HG03571 (cell line): Measurements from ENCODE around the gene RET.
"Not testable (repeated sequence)": the region's sequence is repeated elsewhere in the genome, so short reads cannot be mapped to it uniquely, and the experiment has no call there.

Experiments used
- ATAC-seq: cut with Tn5 transposase; IDR thresholded peaks from one replicate; pipeline ENCODE4 v1.9.1; 2021; ENCODE audit not compliant: unreplicated experiment

The RET gene

DNA sequence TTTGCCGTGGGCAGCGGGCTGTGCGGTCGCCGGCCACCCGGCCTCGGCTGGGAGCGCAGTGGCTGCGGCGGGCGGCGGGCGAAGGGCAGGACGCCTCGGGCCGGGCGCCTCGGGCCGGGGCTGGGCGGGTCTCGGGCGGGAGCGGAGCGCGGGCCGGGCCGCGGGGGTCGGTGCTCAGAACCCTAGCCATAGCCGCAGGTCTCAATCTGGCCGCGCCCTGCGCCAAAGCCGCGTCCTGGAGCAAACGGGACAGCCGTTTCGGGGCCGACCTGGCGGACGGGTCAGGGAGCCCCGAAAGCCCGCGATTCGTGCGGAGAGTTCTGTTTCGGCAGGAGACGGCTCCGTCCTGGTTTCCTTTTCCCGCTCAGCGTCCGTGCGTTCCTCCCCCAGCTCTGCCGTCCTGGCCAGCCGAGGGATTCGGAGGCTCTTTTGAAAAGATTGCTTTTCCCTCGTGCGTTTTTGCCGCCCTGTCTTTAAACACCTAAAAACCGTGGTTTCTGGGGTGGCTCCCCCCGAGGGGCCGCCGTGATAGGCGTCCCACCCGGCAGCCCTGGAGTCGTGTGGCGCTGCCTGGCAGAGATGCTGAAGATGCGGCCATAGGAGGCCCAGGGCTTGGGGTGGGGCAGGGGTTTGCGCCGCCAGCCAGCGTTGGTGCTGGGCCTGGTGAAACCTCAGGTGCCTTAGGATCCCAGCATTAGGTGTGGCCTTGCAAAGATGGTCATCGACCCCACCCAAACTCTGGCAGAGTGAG is 727 bp downstream of the RET start:
- ATAC-seq = no peak

DNA sequence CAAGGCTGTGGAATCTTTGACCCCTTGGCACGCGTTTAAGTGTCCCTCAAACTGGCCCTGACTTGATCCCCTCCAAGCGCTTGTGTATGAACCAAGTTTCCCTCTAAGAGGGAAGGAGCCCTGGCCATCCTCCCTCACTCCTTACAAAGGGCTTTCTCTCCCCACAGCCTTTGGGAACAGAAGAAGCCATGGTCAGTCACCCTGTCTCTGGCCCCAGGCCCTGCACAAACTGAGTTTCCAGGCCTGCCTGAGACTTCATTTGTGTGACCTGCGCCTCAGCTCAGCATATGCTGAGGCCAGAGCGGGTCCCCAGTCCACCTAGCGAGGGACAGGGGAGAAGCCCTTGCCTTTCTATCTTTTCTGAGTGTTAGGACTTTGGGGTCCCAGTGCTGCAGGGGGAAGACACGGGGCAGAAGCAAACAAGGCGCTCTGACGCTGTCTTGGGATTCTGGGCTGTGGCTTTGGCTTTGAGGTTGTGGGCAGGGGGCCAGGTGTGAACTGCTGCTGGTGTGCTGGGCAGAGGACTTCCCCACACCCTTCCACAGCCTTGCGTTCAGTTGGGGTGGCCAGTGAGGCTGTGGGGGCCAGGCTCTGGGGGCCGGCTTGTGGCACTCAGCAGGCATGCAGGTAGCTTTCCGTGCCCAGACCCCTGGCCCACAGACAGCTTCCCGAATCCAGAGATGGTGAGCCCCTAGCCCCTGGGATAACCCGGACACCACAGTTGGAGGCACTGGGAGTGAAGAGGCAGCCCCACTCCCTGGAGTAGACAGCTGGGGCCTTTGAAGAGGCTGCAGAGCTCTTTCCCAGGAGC is 1.5 kb downstream of the RET start:
- no peak for ATAC-seq

DNA sequence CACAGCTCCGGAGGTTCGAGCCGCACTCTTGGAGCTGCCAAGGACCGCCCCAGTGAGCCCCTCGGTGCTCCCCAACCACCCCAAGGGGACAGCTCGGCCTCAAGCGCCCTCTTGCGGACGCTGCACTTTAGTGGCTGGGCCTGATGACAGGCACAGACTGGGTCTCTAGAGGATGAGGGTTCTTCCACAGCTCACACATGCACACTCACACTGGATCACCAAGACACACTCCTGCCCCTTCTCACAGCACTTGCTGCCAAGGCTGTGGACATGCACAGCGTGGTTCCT is 2.1 kb downstream of the RET start:
- no peak for ATAC-seq

DNA sequence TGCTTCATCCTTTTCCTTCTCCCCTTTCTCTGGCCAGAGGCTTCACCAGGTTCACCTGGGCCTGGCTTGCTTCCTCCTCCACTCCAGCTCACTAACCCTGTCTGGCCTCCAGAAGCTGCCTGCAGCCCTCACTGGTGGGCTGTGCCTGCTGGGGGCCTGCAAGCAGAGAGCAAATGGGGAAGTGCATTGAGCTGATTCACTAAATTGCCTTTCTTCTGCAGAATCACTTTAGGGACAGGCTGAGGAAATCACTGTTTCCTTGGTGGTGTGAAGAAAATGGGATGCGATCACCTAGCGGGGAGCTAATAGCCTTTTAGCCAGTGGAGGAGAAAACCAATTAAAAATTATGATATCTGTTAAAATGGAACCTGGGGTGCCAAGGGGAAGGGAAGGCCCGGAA is 3.0 kb downstream of the RET start:
- no peak for ATAC-seq

DNA sequence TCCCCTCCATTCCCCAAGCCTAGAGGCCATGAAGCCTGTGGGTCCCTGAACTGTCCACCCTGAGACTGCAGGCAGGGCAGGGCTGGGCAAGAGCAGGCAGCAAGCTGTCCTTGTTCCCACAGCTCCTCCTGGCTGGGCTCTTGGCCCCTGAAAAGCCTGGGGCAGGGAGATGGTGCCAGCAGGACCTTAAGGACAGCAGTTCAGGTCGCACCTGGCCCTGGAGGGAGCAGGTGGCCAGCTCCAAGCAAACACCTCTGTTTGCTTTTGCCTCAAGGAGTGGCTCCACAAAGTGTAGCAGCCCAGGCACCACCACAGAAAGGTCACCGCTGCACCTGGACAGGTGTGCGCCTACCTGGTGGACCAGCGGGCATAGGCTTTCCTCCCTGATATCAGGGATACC is 5.2 kb downstream of the RET start:
- no peak for ATAC-seq

DNA sequence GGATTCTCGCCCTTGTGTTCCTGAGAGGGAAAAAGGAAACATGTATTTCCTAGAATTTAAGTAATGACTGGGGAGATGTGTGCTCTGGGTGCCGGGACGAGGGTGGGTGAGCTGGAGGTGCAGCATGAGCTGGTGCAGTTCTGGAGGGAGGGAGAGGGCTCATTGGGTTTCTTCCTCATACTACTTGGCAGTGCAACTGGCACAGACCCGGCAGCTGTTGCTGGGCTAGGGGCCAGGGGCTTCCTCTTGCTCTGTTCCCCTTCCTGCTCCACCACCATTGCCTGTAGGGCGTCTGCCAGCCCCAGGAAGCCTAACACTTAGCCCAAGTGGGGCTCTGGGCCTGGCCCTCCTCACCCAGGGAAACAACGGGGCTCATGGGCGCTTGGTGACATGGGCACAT is 5.9 kb downstream of the RET start:
- ATAC-seq = no peak

DNA sequence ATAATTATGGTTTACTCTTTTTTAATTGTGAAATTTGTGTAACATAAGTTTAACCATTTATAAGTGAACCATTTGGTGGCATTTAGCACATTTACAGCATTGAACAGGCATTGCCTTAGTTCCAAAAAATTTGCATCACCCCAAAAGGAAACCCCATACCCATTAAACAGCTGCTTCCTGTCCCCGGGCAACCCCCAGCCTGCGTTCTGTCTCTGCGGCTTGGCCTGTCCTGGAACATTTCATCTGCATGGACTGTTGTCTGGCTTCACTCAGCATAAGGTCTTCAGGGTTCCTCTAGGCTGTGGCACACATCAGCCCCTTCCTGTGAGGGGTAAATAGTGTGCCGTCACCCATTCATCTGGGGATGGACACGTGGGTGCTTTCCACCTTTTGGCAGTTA is 6.9 kb downstream of the RET start:
- ATAC-seq = no peak

DNA sequence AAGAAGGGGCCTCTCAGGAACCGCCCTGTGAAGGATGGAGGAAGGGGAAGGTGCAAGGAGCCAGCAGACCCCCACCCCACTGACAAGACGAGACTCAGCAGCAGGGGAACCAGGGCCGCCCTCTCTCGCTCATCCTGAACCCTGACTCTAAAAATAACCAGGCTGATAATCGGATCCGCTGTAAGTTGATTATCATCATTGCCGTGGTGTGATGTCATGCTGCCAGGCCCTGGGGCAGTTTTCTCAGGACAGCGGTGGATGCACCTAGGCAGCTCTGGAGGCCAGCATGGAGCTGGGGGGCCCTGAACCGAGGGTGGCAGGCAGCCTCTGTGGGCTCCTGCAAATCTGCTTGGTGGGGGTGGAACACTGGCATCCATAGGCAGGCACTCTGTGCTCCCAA is 7.9 kb downstream of the RET start:
- ATAC-seq = no peak

DNA sequence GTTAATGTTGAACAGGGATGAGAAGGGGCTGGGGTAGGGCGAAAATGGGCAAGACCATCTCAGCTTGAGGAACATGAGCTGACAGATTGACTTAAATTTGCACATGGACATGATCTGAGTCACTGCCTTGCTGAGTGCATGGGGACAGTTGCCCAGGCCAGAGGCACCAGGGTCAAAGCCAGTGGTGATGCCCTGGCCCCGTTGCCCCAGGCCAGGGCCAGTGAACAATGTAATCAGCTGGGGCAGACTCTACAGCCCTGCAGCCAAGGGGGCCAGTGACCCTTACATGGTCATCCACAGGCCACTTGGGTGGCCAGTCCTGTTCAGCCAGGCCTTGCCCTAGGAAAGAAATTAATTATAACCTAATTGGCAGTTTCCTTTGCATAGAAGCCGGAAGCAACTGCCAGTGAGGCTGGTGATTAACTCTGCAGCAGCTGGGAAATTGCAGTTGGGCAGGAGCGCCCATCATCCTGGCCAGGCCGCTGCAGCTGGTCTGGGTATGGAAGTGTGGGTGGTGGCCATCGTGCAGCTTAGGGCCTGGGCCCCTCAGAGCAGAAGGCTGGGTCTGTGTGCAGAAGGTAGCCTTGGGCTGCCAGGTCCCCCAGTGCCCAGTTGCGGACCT is 9.6 kb downstream of the RET start:
- no peak for ATAC-seq

DNA sequence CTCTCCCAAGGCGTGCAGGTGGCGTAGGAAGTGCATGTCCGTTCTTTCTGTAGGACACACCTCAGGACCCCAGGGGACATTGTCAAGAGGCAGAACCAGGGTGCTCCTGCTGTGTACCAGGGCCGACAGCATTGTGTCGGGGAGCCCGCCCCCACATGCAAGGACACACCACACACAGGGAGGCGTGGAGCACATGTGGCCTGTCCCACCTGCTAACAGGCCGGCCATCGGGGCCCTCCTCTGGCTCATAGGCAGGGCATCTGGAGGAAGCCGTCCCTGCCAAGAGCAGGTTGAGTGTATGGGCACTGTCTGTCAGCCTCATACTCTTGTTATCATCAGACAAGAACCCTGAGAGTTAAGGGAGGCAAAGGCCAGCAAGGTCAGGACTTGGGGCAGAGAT is 12.7 kb downstream of the RET start:
- ATAC-seq = no peak

DNA sequence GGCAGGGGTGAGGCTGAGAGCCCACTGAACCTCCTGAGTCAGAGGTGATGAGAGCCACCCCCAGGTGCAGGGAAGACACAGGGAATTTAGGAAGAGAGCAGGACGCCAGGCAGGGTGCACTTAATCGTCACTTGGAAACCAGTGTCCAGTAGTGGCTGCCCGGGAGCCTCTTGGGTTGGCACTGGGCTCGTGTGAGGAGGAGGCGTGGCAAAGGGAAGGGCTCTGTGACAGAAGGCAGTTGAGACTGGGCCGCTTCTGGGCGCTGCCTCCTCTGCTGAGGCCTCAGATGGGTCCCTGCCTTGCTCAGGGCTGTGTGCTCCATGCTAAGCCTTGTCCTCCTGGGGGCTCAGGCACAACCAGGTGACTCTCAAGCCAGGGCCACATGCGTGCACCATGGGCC is 13.3 kb downstream of the RET start:
- ATAC-seq = no peak

DNA sequence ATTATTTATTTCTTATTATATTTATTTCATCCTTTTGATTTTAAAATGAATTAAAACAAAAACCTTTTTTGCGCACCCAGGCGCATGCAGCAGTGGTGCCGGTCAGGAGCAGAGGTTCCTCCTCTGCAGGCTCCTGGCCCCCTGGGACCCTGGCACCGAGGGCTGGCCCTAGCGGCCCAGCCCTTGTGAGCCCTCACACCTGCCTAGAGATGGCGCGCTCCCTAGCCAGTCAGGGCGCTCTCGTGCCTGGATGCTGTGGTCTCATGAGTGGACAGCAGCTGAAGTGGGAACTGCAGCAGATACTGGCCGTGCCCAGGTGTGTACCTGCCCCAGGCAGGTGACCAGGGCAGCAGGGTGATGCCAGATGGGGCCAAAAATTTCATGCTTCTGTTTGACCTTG is 13.8 kb downstream of the RET start:
- ATAC-seq = no peak

DNA sequence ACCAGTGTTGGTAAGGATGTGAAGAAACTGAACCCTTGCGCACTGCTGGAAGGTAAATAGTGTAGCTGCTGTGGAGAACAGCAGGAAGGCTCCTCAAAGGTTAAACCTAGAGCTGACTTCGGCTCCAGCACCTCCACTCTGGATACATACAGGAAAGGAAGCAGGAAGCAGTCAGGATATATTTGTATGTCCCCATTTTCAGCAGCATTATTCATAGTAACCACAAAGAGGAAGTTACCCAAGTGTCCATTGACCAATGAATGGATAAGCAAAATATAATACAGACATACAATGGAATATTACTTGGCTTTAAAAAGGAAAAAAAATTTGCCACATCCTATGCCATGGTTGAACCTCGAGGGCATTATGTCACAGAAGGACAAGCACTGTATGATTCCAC is 15.0 kb downstream of the RET start:
- no peak for ATAC-seq

DNA sequence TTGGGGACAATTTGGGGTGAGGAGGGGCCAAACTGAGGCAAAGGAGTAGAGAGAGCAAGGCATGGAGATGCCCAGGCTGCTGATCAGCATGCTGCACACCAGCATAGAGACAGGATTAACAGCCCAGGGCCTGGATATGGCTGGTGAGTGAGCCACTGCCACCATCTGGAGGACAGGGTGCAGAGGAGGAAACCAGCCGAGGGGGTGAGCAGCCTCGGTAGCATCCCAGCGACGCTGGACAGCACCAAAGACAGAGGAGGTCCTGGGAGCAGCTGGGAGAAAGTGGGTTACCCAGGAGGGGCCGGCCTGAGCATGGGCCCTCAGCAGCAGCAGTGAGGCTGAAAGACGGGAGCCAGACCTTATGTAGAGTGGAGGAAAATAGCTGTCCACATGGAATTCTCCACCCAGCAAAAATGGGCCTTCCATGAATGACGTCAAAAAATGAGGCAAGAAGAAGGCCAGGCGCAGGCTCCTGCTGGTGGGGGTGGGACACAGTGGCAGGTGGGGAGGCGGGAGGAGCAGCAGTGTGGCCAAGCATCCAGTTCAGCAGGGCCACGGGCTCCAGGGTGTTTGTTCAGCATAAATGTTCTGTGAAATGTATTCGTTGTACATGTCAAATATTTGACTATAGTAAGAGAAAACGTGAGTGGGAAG is 16.7 kb downstream of the RET start:
- ATAC-seq = no peak

DNA sequence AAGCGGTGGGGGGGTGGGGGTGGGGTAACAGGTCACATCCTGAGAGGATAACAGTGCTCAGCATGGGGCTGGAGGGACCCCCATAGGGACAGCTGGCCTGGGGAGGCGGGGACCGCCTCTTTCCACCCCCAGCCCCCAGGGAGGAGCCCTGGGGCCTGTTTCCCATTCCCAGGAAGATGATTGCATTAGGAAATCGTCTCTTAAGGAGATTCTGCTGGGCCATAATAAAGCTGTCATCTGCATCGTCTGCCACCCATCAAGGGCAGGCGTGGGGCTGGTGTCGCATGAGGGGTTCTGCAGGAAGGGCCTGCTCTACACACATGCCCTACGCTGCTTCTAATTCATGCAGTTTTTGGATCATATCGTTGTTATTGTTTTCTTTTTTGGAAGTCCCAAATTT is 17.2 kb downstream of the RET start:
- ATAC-seq = no peak

DNA sequence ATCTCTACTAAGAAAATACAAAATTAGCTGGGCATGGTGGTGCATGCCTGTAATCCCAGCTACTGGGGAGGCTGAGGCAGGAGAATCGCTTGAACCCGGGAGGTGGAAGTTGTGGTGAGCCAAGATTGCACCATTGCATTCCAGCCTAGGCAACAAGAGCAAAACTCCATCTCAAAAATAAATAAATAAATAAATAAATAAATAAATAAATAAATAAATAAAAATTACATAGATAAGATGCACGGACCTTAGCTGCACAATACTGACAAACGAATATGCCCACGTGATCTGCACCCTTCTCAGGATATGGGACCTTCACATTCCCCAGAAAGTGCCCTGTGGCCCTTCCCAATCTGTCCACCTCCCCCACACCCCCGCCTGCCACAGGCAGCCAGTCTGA is 22.5 kb downstream of the RET start:
- not testable (repeated sequence) for ATAC-seq

DNA sequence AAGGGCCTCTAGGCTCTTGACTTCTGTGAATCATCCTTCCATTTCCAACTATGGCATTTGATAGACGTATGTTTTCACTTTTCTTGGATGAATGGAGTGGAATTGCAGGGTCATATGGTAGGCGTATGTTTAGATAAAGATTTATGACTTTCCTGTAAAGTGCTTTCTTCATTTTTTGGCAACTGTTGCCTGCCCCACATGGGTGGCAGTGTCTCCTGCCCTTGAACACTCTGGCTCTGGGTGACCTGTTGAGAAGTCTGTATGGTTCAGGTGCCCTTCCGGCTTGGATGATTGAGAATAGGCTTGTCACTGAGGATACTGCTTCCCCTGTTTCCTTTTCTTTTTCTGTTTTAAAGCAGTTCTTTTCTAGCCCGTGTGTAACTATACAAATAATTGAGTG is 23.1 kb downstream of the RET start:
- ATAC-seq = no peak

DNA sequence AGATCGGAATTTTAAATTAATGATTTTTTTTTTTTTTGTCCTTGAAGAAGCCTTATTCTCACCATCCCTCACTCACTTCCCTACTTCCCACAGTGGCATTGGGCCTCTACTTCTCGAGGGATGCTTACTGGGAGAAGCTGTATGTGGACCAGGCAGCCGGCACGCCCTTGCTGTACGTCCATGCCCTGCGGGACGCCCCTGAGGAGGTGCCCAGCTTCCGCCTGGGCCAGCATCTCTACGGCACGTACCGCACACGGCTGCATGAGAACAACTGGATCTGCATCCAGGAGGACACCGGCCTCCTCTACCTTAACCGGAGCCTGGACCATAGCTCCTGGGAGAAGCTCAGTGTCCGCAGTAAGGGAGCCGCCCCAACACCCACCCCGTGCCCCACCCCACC is 23.5 kb downstream of the RET start:
- no peak for ATAC-seq

DNA sequence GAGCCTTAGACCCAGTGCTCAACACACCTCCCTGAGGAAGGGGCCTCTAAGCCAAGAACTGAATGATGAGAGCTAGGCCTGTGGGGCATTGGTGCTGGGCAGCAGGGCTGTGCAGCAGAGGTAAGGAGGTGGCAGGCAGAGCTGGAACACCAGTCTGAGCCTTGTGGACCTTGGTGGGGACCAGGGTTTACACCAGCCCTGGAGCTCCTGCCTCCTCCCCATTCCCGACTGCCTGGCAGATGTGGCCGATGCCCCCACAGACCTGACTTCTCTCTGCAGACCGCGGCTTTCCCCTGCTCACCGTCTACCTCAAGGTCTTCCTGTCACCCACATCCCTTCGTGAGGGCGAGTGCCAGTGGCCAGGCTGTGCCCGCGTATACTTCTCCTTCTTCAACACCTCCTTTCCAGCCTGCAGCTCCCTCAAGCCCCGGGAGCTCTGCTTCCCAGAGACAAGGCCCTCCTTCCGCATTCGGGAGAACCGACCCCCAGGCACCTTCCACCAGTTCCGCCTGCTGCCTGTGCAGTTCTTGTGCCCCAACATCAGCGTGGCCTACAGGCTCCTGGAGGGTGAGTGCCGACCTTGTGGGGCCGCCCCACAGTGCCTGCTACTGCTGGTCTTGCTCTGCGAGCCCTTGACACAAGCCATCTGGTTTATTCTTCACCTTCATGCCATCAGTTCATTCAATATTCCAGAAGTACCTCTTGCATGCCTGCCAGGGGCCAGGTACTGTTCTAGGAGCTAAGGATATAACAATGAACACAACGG is 25.4 kb downstream of the RET start:
- no peak for ATAC-seq

DNA sequence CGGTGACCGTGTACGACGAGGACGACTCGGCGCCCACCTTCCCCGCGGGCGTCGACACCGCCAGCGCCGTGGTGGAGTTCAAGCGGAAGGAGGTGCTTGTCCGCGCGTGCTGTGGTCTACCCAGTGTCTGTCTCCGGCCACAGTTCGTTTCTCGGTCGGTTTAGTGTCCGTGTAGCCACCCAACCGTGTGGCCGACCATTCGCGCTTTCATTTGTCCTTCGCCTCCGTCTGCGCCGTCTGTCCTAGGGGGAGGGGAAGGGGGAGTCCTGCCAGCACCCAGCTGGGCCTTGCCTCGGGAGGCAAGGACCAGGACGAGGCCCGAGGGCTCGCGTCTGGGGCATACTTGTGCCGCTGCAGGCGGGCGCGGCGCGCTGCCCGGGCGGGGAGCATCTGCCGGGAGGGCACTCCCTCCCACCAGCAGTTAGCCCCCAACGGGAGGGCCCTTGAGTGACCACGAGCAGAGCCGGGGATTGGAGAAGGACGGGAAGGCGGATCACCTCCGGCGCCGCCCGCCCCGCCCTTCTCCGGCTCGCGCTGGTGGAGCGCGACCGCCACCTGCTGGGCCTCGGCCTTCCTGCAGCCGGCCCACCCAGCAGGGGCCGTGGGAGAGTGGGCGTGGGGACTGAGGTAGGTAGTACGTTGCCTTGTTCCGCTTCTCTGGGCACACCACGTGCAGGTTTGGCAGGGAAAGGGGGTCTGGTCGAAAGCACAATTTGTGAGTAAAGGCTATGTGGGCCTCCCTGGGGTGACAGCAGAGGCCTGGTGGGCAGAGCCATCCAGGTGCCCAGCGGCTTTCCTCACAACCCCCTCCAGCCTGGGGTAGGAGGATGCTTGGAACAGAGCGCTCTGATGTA is 28.5 kb downstream of the RET start:
- peak; percentile 82 for ATAC-seq

DNA sequence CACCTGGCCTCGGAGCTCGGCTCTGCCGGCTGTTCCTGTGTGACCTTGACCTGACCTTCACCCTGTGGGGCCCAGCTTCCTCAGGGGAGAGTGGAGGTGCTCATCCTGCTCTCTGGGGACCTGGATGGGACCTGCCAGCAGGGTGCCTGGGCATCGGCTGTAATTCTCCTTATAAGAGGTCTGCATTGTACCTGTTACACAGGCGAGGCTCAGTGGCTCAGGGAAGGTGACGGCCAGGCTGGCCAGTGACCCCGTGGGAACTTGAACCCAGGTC is 29.0 kb downstream of the RET start:
- no peak for ATAC-seq
